Activated CD8-positive, alpha-beta memory T cell treated with anti-CD3 and anti-CD28 coated beads for 36 hours (primary cell): Measurements from ENCODE around the gene CD300C. TPM values are rescaled to one million over a fixed set of nuclear protein-coding genes. Genes with fewer than 3 reads are reported as not detected.
"Not testable (repeated sequence)": the region's sequence is repeated elsewhere in the genome, so short reads cannot be mapped to it uniquely, and the experiment has no call there.

Experiments used
- CTCF ChIA-PET: fragments of 350-600 bp; sonication (Branson Sonifier 250); formaldehyde crosslinking; loops from one replicate; lab custom pipeline; 2021; ENCODE audit warnings: antibody characterized with exemption; lab: Charles Lee
- POLR2A ChIA-PET: fragments of 350-600 bp; sonication (Branson Sonifier 250); formaldehyde crosslinking; loops from one replicate; lab custom pipeline; 2021; ENCODE audit warnings: antibody characterized with exemption; lab: Charles Lee
- total RNA-seq, 2 experiments: library from RNA; stranded (reverse); gene quantifications; one replicate each; pipeline ENCODE4 v1.2.3, GENCODE V29; 2021

Gene CD300C
- total RNA-seq, 2 experiments from 2014 or later = not detected

DNA sequence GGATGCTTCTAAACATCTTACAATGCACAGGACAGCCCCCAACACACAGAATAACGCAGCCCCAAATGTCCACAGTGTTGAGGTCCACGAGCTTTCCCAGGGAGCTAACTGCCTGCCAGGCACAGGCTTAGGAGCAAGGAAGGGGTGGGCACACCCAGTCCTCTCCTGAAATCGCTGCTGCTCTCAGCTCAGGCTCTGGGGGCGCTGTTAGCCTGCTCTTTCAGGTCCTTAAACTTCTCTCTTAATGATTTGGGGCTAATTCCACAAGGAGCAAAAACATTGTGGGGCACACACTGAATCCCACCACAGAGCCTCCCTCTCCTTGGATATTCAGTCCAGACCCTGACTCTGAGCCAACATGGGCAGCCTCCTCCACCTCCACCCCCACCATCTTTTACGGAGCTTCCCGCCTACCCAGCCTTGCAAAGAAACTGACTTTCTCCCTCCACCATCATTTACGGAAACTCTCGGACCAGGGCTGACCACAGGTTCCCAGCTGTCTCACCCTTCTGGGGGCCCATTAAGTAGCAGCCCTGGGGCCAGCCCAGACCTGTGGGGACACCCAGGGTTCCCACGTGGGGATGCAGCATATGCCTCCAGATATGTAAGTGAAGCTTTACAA lies 20.3 kb upstream of the CD300C start:
- POLR2A ChIA-PET = no interaction called here
- CTCF ChIA-PET = interaction anchor here (0.8 to 1.7 kb wide), 9 partner anchors 8 to 296 kb away, joined by 3 to 11 read pairs (median 4); partner anchors contain the start of gene RAB37

DNA sequence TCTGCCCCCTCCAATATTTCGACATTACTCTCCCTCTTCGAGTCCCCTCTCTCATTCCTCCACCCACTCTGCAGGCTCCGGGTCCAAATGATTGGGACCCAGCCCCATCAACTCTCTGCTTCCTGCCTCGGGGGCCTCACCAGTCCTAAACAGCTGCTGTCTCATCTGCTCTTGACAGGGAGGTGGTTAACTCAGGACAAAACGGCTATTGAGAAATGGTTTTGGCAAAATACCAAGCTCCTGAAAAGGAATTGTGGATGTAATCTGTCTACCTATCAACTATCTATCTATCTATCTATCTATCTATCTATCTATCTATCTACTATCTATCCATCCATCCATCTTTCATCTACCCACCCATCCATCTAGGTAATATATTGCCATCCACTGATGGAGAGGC lies 19.2 kb upstream of the CD300C start:
- POLR2A ChIA-PET = no interaction called here
- CTCF ChIA-PET = interaction anchor here (1.1 kb wide), 1 partner anchor 92 kb away, joined by 3 read pairs; no protein-coding TSS in a partner anchor

- POLR2A ChIA-PET = no interaction called here
- CTCF ChIA-PET = no interaction called here
Measured at GRCh38 chr17:74563358-74563757, 17.4 kb upstream of the CD300C start.

DNA sequence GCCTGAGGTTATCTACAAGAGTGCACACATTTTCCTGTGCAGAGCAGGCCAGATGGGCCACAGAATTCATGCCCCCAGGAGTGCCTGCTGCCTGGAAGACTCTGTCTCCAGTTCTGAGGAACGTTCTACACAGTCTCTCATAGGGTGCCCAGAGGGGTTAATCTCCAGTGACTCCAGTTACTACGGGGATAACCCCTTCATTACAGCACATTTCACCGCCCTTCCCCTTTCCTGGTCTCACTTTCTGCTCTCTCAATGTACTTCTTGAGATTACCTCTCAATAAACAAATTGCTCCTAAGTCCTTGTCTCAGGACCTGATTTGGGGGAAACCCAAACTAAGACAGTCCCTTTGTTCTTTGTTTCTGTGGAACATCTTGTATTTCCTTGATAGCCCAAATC lies 15.7 kb upstream of the CD300C start:
- POLR2A ChIA-PET = interaction anchor here (0.6 kb wide), 1 partner anchor 59 kb away, joined by 3 read pairs; no protein-coding TSS in a partner anchor
- CTCF ChIA-PET = no interaction called here

- CTCF ChIA-PET = no interaction called here
- POLR2A ChIA-PET = no interaction called here
Measured at GRCh38 chr17:74558882-74559519, 13.1 kb upstream of the CD300C start.

DNA sequence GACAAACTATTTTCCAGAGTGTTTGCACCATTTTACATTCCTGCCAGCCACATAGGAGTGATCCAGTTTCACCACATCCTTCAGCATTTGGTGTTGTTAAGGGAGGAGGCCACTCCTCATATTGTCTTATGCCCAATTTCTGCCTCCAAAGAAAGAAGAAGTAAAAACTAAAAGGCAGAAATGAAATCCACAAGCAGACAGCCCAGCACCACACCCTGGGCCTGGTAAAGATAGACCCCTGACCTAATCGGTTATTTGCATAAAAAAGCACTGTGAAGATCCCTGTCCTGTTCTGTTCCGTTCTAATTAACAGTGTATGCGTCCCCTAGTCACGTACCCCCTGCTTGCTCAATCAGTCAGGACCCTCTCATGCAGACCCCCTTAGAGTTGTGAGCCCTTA lies 12.5 kb upstream of the CD300C start:
- POLR2A ChIA-PET, CTCF ChIA-PET: not testable (repeated sequence)

GRCh38 chr17:74555427-74555940 lies 9.6 kb upstream of the CD300C start:
- ChIA-PET POLR2A (no interaction called here), CTCF (no interaction called here)

DNA sequence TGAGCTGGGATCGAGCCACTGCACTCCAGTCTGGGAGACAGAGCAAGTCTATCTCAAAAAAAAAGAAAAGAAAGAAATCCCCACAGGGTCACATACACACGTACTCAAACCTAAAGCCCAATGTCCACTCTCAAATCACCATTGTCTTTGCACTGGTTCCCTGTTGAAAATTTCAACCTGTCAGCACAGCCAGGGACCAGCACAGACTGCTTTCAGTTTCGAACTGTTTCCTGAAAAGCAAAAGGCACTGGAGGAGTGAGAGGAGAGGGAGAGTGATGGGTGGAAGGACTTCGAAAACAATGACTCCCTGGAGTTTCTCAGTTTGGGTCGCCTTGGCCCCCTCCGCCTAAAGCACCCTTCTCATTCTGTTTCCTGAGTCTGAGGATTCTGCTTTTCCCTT lies 9.0 kb upstream of the CD300C start:
- POLR2A ChIA-PET = no interaction called here

GRCh38 chr17:74552037-74552436 lies 6.1 kb upstream of the CD300C start:
- CTCF ChIA-PET = interaction anchor here (1.0 kb wide), 1 partner anchor 14 kb away, joined by 4 read pairs; no protein-coding TSS in a partner anchor
- POLR2A ChIA-PET = no interaction called here

More for the DNA sequence above, 9.0 kb upstream of the CD300C start:
- CTCF ChIA-PET = no interaction called here

GRCh38 chr17:74550602-74551001 lies 4.7 kb upstream of the CD300C start:
- POLR2A ChIA-PET = no interaction called here
- CTCF ChIA-PET = no interaction called here

- ChIA-PET CTCF (no interaction called here), POLR2A (no interaction called here)
Measured at GRCh38 chr17:74549343-74549742, 3.4 kb upstream of the CD300C start.

- ChIA-PET POLR2A (no interaction called here), CTCF (no interaction called here)
Measured at GRCh38 chr17:74547736-74548135, 1.8 kb upstream of the CD300C start.

DNA sequence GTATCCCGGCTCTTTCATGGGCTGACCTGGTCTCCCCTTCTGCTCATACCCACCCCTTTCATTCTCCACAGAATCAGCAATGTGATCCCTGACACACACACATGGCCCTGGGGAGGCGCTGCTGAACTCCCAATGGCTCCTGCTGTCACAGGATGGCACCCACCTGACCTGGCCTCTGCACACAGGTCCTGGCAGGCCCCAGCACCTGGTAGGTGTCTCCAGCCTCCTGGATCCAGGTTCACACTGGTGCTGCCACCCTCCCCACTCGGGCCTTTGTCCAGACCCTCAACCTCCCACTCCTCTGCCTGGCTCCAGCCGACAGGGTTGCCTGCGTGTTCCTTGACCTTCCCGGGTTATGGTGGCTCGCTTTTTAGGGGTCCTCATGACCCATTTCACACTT lies 1.3 kb upstream of the CD300C start:
- ChIA-PET CTCF (no interaction called here), POLR2A (no interaction called here)

DNA sequence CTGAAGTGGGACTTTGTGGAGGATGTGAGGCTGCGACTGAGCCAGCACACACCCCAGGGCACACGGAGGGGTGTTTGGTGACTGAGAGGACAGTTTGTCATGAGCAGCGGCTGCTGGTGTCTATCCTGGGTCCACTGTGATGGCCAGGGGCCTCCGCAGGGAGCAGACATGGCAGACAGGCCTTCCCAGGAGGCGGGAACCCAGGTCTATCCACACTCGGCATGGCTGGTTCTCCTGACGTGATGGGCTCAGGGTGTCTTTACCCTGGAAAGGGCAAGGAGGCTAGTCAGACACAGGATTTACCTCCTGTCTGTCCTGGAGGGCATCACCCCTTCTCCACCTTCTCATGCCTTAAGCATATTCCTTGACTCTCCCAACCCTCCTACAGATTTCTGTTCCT lies 671 bp upstream of the CD300C start:
- ChIA-PET CTCF (no interaction called here), POLR2A (interaction anchor here (0.5 kb wide), 1 partner anchor 94 kb away, joined by 3 read pairs; no protein-coding TSS in a partner anchor)

- ChIA-PET CTCF (no interaction called here), POLR2A (no interaction called here)
Measured at GRCh38 chr17:74544991-74545842, 698 bp downstream of the CD300C start.

DNA sequence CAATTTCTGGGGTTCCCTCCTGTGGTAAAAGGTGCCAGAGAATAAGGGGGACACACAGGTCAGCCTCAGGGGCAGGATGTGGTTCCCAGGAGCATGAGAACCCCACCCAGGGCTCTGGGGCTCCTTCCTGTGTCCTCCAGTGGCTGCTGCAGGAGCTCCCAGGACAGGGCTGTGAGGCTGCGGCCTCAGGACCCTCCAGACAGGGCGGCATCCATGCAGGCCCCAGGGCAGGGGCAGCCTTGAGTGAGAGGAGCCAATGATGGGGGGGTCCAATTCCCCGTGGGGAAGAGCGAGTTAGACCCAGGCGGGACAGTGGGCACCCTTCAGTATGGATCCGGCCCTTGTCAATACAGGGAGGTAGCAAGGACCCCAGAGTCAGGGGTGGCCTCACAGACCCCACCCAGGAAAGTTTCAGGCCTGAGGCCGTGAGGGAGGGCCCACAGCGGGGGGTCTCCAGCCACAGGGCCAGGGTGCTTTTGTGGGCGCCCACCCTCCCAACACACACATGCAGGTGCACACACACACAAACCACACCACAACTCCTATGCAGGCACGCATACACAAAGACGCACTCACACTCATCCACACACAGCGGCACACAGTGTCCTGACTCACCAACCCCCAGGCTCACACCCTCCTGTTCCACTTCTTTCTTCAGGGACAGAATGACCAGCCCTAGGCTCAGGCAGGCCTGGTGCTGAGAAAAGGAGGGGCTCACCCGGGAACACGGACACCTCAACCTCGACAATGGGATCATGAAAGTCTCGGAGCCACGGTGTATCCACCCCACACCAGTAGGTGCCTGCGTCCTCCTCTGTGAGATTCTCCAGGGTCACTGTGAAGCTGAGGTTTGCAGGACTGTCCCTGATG lies 1.8 kb downstream of the CD300C start:
- ChIA-PET CTCF (interaction anchor here (0.5 kb wide), 1 partner anchor 125 kb away, joined by 4 read pairs; no protein-coding TSS in a partner anchor), POLR2A (no interaction called here)

GRCh38 chr17:74543406-74543805 lies 2.5 kb downstream of the CD300C start:
- CTCF ChIA-PET = no interaction called here

GRCh38 chr17:74542727-74543383 lies 3.1 kb downstream of the CD300C start:
- ChIA-PET POLR2A (no interaction called here), CTCF (no interaction called here)

More at GRCh38 chr17:74543406-74543805, 2.5 kb downstream of the CD300C start:
- POLR2A ChIA-PET = no interaction called here
